Heart left ventricle (tissue), 13 donors: ENCODE results near the gene PAF1.

ENCODE experiments used
- POLR2A ChIP-seq, 2 donors: fragments of 450-650 bp; IDR thresholded peaks; one replicate each; pipeline ENCODE4 v1.6.1; 2017; ENCODE audit warnings: antibody characterized with exemption in 2 of 2, mild to moderate bottlenecking in 2 of 2, moderate library complexity in 2 of 2
- TF ChIP-seq, protein P1 (sequence below), 12 donors: fragments of 200-600 bp; sonication (generic) in 4 of 12; IDR thresholded peaks; one replicate each; pipeline versions ENCODE4 v1.5.0 to v1.8.0; 2018 to 2022; ENCODE audit warnings: antibody characterized with exemption in 12 of 12, mild to moderate bottlenecking in 5 of 12
- donor health status: ischemic (EF 13 %, LVEDD 7.1; RV severe dilation, severe dysfunction).
- donor health status: DM: no; HTN: yes; CAD: no.
- donor health status: DM: no; HTN: no; CAD: no.
- donor health status: ischemic (EF 25% LVEDD 6.9; RV normal size, moderate dysfunction).
- donor health status: ischemic (EF 25% LVEDD 5.7; RV mildly dilated, moderate dysfunction).
- donor health status: ischemic (EF 35%, LVEDD 5.7; RV mildly dilated, moderate dysfunction).
- donor health status: nonischemic (EF 11% LVEDD 7.7; RV severe dilation, severe dysfunction).
- donor health status: DM: yes; HTN: yes; CAD: no.
- donor health status: PGD.
- donor health status: ischemic (EF 29% LVEDD 5.4; RV normal size, mild dysfunction).
- donor health status: nonischemic (EF 23%, LVEDD 6.1; RV moderate dilation, normal function).

DNA sequence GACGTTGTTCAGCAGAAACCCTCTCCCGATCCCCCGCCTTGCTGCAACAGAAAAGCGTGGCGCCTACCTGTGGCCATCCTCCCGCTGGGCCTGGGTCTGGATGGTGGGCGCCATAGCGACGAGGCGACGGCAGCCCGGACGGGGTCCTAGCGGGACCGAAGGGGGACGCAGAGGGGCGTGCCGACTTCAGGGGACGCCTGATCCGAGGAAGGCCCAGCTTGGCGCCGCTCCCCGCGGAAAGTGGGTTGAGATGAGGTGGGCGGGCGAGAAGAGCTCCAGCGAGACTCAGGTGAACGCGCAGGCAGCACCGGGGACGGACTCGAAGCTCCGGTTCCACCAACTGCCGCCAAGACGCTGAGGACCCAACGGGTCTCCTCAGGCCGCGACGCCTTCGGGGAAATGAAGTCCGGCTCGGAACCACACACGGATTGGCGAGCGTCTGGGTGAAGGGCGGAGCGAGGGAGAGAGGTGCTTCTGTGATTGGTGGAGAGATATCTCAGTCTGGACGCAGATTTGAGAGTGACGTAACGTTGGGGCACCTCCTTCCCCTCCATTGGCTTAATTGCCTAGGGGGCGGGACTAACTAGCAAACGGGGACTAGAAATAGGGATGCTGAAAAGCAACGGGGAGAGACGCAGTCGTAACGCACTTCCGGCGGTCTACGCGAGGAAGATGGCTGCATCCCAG is at the start of gene PAF1, which contains the start of gene MED29:
- TF ChIP-seq POLR2A (IDR thresholded peaks at IDR 0.05): peak; percentile 49 to 89
- TF ChIP-seq, protein P1, sequence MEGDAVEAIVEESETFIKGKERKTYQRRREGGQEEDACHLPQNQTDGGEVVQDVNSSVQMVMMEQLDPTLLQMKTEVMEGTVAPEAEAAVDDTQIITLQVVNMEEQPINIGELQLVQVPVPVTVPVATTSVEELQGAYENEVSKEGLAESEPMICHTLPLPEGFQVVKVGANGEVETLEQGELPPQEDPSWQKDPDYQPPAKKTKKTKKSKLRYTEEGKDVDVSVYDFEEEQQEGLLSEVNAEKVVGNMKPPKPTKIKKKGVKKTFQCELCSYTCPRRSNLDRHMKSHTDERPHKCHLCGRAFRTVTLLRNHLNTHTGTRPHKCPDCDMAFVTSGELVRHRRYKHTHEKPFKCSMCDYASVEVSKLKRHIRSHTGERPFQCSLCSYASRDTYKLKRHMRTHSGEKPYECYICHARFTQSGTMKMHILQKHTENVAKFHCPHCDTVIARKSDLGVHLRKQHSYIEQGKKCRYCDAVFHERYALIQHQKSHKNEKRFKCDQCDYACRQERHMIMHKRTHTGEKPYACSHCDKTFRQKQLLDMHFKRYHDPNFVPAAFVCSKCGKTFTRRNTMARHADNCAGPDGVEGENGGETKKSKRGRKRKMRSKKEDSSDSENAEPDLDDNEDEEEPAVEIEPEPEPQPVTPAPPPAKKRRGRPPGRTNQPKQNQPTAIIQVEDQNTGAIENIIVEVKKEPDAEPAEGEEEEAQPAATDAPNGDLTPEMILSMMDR (IDR thresholded peaks at IDR 0.05): peak in 1 of 12 donors; percentile 26
